ENCODE data around the gene NACAD.

NACAD gene

GRCh38 chr7:45080958-45081669, 7.7 kb downstream of the NACAD start:
- TF ChIP-seq GATA3 (IDR thresholded peaks at IDR 0.05; ENCODE audit: low read depth, low read length) (no peak), GATA2 (IDR thresholded peaks at IDR 0.05; ENCODE audit: low read depth, low read length) (no peak)

- TF ChIP-seq GATA2 (IDR thresholded peaks at IDR 0.05; ENCODE audit: low read depth, low read length), result no peak
- no peak for TF ChIP-seq GATA3 (IDR thresholded peaks at IDR 0.05; ENCODE audit: low read depth, low read length)
These were observed 8.4 kb downstream of the NACAD start for GRCh38 chr7:45080265-45080957.

- TF ChIP-seq GATA3 (IDR thresholded peaks at IDR 0.05; ENCODE audit: low read depth, low read length), result no peak
- TF ChIP-seq GATA2 (IDR thresholded peaks at IDR 0.05; ENCODE audit: low read depth, low read length), result no peak
These were observed 10.6 kb downstream of the NACAD start for GRCh38 chr7:45078125-45078681.

DNA sequence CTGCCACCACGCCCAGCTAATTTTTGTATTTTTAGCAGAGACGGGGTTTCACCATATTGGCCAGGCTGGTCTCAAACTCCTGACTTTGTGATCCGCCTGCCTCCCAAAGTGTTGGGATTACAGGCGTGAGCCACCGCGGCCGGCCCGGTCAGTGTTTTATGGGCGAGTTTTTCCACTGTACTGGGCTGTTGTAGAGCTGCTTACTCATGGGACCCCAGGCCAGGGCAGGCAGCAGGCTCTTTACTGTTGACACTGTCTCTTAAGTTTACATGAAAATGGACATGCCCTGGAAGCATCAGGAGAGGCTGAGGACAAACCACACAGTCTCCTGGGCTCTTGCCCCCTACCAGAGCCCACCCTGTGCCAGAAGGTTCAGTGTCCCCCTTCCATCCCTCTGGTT, 11.2 kb downstream of the NACAD start:
- TF ChIP-seq GATA3 (IDR thresholded peaks at IDR 0.05; ENCODE audit: low read depth, low read length), result no peak
- no peak for TF ChIP-seq GATA2 (IDR thresholded peaks at IDR 0.05; ENCODE audit: low read depth, low read length)

- no peak for TF ChIP-seq GATA3 (IDR thresholded peaks at IDR 0.05; ENCODE audit: low read depth, low read length)
- no peak for TF ChIP-seq GATA2 (IDR thresholded peaks at IDR 0.05; ENCODE audit: low read depth, low read length)
These were observed 11.8 kb downstream of the NACAD start for GRCh38 chr7:45076946-45077345.

GRCh38 chr7:45075871-45076796, 12.6 kb downstream of the NACAD start:
- TF ChIP-seq GATA2 (IDR thresholded peaks at IDR 0.05; ENCODE audit: low read depth, low read length) (no peak), GATA3 (IDR thresholded peaks at IDR 0.05; ENCODE audit: low read depth, low read length) (no peak)

- TF ChIP-seq GATA3 (IDR thresholded peaks at IDR 0.05; ENCODE audit: low read depth, low read length), result no peak
- TF ChIP-seq GATA2 (IDR thresholded peaks at IDR 0.05; ENCODE audit: low read depth, low read length), result no peak
These were observed 13.5 kb downstream of the NACAD start for GRCh38 chr7:45075355-45075644.

- TF ChIP-seq GATA3 (IDR thresholded peaks at IDR 0.05; ENCODE audit: low read depth, low read length), result no peak
These were observed 14.0 kb downstream of the NACAD start for GRCh38 chr7:45074528-45075354.

GRCh38 chr7:45073786-45074527, 14.8 kb downstream of the NACAD start:
- no peak for TF ChIP-seq GATA3 (IDR thresholded peaks at IDR 0.05; ENCODE audit: low read depth, low read length)
- TF ChIP-seq GATA2 (IDR thresholded peaks at IDR 0.05; ENCODE audit: low read depth, low read length), result peak; percentile 95

- TF ChIP-seq GATA3 (IDR thresholded peaks at IDR 0.05; ENCODE audit: low read depth, low read length), result no peak
- TF ChIP-seq GATA2 (IDR thresholded peaks at IDR 0.05; ENCODE audit: low read depth, low read length), result no peak
These were observed 15.6 kb downstream of the NACAD start for GRCh38 chr7:45073031-45073785.

DNA sequence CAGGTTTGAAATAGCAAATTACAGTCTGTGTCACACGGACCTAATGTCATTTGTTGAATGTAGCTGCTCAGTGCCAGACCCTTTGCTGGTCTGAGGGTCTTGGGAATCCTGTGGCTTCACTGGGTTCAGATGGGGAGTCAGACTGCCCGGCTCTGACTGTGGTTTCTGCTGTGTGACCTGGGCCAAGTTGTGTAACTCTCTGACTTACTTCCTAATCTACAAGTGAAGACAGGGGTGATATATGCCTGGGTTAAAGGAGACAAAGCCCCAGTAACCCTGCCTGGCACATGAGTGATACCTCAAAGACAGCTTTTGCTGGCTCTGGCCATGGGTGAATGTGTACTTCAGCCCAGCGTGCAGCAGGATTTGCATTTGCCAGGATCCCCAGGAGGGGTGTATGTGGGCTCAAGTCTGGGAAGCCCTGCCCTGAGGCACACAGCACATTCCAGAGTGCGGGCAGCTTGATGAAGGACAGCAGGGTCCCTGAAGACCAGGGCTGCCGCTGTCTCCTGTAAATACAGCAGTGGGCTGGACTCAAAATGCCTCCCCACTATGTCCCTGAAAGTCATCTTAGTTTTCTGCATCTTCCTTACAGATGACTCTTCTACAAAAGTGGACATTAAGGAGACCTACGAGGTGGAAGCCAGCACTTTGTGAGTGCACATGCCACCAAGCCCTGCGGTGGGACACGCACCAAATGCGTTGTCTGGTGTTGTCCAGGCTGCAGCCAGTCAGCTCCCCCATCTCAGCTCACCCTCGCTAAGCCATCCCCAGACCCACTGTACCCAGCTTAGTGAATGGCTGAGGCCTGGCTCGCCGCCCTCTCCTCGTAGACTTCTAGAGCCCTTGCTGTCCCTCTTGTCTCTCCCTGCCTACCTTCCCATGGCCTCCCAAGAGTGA, 16.4 kb downstream of the NACAD start:
- TF ChIP-seq GATA2 (IDR thresholded peaks at IDR 0.05; ENCODE audit: low read depth, low read length) (no peak), GATA3 (IDR thresholded peaks at IDR 0.05; ENCODE audit: low read depth, low read length) (no peak)

Measured in SH-SY5Y (cell line).